ENCODE measurements around the gene MAPK14. TPM values are rescaled to one million over a fixed set of nuclear protein-coding genes. Genes with fewer than 3 reads are reported as not detected.
"Not testable (repeated sequence)": the region's sequence is repeated elsewhere in the genome, so short reads cannot be mapped to it uniquely, and the experiment has no call there.

Gene MAPK14
- total RNA-seq, 1 donor from 2014 or later, result 67.9 TPM

DNA sequence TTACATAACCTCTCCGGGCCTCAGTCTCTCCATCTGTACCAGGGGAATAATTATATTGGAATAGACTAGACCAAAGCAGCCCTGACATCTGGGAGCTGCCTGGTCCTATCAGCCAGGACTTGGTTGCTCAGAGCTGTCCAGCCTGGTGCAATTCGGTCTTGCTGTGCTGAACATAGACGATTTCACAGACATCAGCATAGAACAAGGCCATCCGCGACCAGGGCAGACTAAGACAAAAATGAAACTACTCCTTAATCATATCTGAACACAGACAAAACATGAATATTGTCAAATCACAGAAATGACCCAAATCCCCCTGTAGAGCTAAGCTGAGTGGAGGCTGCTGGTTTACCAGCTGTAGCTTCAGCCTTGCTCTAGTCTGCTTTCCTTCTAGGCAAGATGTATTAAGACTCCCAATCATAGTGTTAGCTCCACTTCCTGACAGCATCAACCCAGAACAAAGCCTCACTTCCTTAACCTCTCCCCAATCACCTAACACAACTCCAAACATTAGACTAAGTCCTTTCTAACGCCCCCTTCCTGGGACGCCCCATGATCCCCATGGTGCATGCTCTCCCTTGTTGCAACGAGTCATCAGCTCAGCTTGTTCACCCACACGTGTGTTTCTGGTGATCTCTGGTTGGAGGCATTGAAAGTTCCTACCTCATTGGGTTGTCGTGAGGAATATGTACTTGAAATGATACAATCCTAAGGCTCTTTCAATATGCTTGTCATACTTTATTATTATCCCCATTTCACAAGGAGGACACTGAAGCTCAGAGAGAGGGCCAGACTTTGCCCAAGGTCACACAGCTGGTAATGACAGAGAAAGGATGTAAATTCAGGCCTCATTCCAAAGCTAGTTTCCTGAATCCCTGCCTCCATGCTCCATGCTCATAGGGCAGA is 99.2 kb downstream of the MAPK14 start:
- Histone ChIP-seq H3K36me3 (no peaks in the 10 kb centered on the region), H3K4me3 (no peak overlapping the region), H3K27ac (peak overlapping the region; percentile 25), H3K27me3 (ENCODE audit: low read depth) (no peaks in the 10 kb centered on the region), H3K9me3 (no peaks in the 10 kb centered on the region), H3K4me1 (peaks cover 57% of the 10 kb centered on the region)
- ATAC-seq, result no peak
- no peak for DNase-seq
- intact Hi-C loops (cut with DNase I), result no loop called here
- TF ChIP-seq CTCF (IDR thresholded peaks at IDR 0.05), result no peak

GRCh38 chr6:36127462-36128016 is 99.9 kb downstream of the MAPK14 start:
- Histone ChIP-seq H3K27ac (peak overlapping the region; percentile 25), H3K9me3 (no peaks in the 10 kb centered on the region), H3K4me1 (peaks cover 64% of the 10 kb centered on the region), H3K36me3 (no peaks in the 10 kb centered on the region), H3K4me3 (no peak overlapping the region), H3K27me3 (ENCODE audit: low read depth) (no peaks in the 10 kb centered on the region)
- ATAC-seq, result peak; percentile 52 to 60
- DNase-seq, result peak; percentile 86
- intact Hi-C loops (cut with DNase I), result no loop called here
- TF ChIP-seq CTCF (IDR thresholded peaks at IDR 0.05), result no peak

- TF ChIP-seq CTCF (IDR thresholded peaks at IDR 0.05), result no peak
- H3K27ac ChIP-seq, result no peak overlapping the region
- no peaks in the 10 kb centered on the region for H3K9me3 ChIP-seq
- H3K4me3 ChIP-seq, result no peak overlapping the region
- no peaks in the 10 kb centered on the region for H3K27me3 ChIP-seq (ENCODE audit: low read depth)
- no peak for DNase-seq
- ATAC-seq, result peak in 1 of 2 donors; percentile 0
- intact Hi-C loops (cut with DNase I), result no loop called here
- peaks cover 68% of the 10 kb centered on the region for H3K4me1 ChIP-seq
- H3K36me3 ChIP-seq, result no peaks in the 10 kb centered on the region
Observed at GRCh38 chr6:36128073-36128472, 100.5 kb downstream of the MAPK14 start.

- H3K27ac ChIP-seq, result no peak overlapping the region
- H3K36me3 ChIP-seq, result no peaks in the 10 kb centered on the region
- no peak for ATAC-seq
- H3K9me3 ChIP-seq, result no peaks in the 10 kb centered on the region
- no peaks in the 10 kb centered on the region for H3K27me3 ChIP-seq (ENCODE audit: low read depth)
- H3K4me1 ChIP-seq, result peaks cover 61% of the 10 kb centered on the region
- no peak overlapping the region for H3K4me3 ChIP-seq
- intact Hi-C loops (cut with DNase I), result no loop called here
- DNase-seq, result no peak
- no peak for TF ChIP-seq CTCF (IDR thresholded peaks at IDR 0.05)
Observed at GRCh38 chr6:36128793-36129192, 101.2 kb downstream of the MAPK14 start.

DNA sequence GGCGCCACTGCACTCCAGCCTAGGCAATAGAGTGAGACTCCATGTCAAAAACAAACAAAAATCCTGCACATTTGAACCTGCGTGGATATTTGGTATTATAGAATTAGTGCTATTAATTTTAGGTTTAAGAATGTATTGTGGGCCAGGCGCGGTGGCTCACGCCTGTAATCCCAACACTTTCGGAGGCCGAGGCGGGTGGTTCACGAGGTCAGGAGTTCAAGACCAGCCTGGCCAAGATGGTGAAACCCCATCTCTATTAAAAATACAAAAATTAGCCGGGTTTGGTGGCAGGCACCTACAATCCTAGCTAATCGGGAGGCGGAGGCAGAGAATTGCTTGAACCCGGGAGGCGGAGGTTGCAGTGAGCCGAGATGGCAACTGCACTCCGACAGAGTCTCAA is 101.7 kb downstream of the MAPK14 start:
- H3K4me3 ChIP-seq; H3K27me3 ChIP-seq (ENCODE audit: low read depth); ATAC-seq; H3K36me3 ChIP-seq; DNase-seq; intact Hi-C loops (cut with DNase I); H3K9me3 ChIP-seq: not testable (repeated sequence)
- Histone ChIP-seq H3K4me1 (peaks cover 58% of the 10 kb centered on the region), H3K27ac (peak overlapping the region; percentile 88)
